ENCODE results near the gene GARIN5A. TPM values are rescaled to one million over a fixed set of nuclear protein-coding genes. Genes with fewer than 3 reads are reported as not detected.

The GARIN5A gene
- total and polyA plus RNA-seq, 3 donors from 2014 or later = 60.0 to 126 (median 120) TPM

DNA sequence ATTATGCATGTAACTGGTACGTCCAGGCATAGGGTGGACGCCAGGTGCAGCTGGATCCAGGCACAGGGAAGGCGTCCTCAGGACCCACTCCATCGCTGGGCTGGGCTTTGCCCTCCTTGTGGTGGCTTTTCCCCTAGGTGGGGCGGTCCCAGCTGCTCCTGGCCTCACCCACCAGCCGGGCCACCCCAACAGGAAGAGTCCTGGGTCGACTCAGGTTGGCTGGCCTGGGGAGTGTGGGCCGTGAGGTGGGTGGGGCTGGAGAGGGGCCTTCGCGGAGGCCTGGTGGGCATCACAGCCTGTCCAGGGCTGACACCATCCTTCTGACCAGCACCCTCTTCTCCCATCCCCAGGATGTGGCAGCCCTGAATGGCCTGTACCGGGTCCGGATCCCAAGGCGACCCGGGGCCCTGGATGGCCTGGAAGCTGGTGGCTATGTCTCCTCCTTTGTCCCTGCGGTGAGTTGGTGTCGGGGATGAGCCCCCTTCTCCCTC is 3.2 kb upstream of the GARIN5A start:
- Histone ChIP-seq H3K27ac (no peak overlapping the region), H3K4me3 (no peak overlapping the region), H3K9me3 (no peaks in the 10 kb centered on the region), H3K36me3 (ENCODE audit: low read depth, missing control alignments) (no peaks in the 10 kb centered on the region), H3K27me3 (no peaks in the 10 kb centered on the region), H3K4me1 (peaks cover 9% of the 10 kb centered on the region)
- no peak for TF ChIP-seq POLR2A (IDR thresholded peaks at IDR 0.05)
- TF ChIP-seq, protein P1, sequence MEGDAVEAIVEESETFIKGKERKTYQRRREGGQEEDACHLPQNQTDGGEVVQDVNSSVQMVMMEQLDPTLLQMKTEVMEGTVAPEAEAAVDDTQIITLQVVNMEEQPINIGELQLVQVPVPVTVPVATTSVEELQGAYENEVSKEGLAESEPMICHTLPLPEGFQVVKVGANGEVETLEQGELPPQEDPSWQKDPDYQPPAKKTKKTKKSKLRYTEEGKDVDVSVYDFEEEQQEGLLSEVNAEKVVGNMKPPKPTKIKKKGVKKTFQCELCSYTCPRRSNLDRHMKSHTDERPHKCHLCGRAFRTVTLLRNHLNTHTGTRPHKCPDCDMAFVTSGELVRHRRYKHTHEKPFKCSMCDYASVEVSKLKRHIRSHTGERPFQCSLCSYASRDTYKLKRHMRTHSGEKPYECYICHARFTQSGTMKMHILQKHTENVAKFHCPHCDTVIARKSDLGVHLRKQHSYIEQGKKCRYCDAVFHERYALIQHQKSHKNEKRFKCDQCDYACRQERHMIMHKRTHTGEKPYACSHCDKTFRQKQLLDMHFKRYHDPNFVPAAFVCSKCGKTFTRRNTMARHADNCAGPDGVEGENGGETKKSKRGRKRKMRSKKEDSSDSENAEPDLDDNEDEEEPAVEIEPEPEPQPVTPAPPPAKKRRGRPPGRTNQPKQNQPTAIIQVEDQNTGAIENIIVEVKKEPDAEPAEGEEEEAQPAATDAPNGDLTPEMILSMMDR (IDR thresholded peaks at IDR 0.05) = no peak
- intact Hi-C loops (cut with DNase I; ENCODE audit: low total_unique reads) = no loop called here
- WGBS, 2 donors = 95% methylated on average over 4 to 16 of the region's 16 CpGs
- no peak for DNase-seq

DNA sequence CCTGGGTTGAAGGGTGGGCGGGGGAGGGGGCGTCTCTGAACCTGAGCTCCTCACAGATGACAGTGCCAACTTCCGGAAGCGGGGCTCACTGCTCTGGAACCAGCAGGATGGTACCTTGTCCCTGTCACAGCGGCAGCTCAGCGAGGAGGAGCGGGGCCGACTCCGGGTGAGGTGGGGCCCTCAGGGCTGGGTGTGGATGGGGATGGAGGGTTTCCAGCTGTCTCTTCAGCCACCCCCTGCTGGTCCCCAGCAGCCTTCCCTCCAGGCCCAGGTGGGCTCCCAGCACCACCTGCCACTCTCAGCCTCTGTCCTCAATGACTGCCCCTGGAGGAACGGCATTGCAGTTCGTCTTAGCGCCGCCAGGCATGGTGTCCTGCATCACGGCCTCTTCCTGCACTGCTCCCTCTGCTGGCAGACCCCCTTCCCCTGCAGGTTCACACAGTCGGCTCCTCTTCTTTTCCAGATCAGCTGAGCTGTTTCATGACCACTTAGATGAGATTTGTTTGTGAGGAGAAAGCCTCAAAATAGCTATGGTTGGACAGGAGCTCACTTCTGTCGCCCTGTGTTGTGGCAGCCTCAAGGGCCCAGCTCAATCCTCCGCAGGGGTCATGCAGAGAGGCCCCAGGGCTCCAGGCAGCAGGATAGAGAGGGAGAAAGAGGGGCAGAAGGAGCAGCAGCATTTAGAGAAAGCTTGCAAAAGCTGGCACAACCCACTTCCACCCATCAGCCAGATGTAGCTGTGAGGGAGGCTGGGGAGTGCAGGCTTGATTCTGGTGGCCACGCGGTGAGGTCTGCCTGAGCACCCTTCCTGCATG is 2.5 kb upstream of the GARIN5A start:
- no peak for TF ChIP-seq POLR2A (IDR thresholded peaks at IDR 0.05)
- TF ChIP-seq, protein P1 (IDR thresholded peaks at IDR 0.05) = no peak
- DNase-seq = no peak
- H3K4me3 ChIP-seq = no peak overlapping the region
- no peaks in the 10 kb centered on the region for H3K27me3 ChIP-seq
- H3K36me3 ChIP-seq (ENCODE audit: low read depth, missing control alignments) = no peaks in the 10 kb centered on the region
- peaks cover 9% of the 10 kb centered on the region for H3K4me1 ChIP-seq
- no peaks in the 10 kb centered on the region for H3K9me3 ChIP-seq
- no peak overlapping the region for H3K27ac ChIP-seq
- intact Hi-C loops (cut with DNase I; ENCODE audit: low total_unique reads) = no loop called here
- 72 to 88% methylated on average over 6 to 19 of the region's 19 CpGs for WGBS, 2 donors

DNA sequence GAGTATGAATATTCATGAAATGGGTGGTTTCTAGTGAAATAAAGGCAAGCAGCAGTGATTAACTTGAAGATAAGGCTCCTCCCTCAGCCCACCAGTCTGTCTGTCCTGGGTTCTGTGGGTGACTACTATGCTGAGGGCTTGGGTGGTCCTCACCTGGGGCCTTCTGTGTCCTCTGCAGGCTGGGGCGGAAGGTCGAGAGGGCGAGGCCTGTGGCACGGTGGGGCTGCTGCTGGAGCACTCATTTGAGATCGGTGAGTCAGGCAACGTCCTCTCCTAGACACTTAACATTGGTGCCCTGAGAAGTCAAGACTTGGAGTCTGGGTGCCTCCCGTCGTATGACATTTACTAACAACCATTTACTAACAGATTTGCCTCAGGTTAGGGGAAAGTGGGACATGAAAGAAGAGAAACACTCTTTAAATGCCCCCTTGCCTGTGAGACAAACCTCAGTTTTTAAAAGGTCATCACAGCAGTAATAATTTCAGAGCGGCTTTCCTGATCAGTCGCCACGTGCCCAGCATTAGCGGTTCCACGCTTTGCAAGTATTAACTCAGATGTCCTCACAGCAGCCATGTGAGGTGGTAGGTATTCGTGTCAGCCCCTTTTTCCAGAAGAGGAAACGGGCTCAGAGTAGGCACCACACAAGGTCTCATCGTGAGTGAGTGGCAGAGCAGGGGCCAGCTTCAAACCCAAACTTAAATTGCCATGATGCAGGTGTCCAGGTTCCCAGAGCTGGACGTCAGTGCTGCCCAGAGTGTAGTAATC is 1.3 kb upstream of the GARIN5A start:
- no peaks in the 10 kb centered on the region for H3K9me3 ChIP-seq
- peaks cover 9% of the 10 kb centered on the region for H3K4me1 ChIP-seq
- no peak for DNase-seq
- WGBS, 2 donors = 84 to 93% methylated on average over 17 of the region's 17 CpGs
- H3K27me3 ChIP-seq = no peaks in the 10 kb centered on the region
- H3K4me3 ChIP-seq = peak overlapping the region in 1 of 2 donors; percentile 88
- H3K36me3 ChIP-seq (ENCODE audit: low read depth, missing control alignments) = no peaks in the 10 kb centered on the region
- intact Hi-C loops (cut with DNase I; ENCODE audit: low total_unique reads) = no loop called here
- no peak for TF ChIP-seq POLR2A (IDR thresholded peaks at IDR 0.05)
- TF ChIP-seq, protein P1 (IDR thresholded peaks at IDR 0.05) = no peak
- no peak overlapping the region for H3K27ac ChIP-seq

DNA sequence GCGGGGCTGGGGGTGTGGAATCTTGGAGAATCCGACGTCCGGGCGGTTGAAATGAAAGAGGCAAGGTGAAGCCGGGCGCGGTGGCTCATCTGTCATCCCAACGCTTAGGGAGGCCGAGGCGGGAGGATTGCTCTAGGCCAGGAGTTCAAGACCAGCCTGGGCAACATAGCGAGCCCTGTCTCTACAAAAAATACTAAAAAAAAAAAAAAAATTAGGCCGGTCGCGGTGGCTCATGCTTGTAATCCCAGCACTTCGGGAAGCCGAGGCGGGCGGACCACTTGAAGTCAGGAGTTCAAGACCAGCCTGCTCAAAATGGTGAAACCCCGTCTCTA is 225 bp upstream of the GARIN5A start:
- 14 to 22% methylated on average over 14 to 20 of the region's 20 CpGs for WGBS, 2 donors
- no peak for DNase-seq
- Histone ChIP-seq H3K4me1 (peaks cover 9% of the 10 kb centered on the region), H3K27ac (peak overlapping the region; percentile 61 to 82), H3K4me3 (peak overlapping the region; percentile 88 to 94), H3K9me3 (no peaks in the 10 kb centered on the region), H3K36me3 (ENCODE audit: low read depth, missing control alignments) (no peaks in the 10 kb centered on the region), H3K27me3 (no peaks in the 10 kb centered on the region)
- TF ChIP-seq, protein P1 (IDR thresholded peaks at IDR 0.05) = no peak
- no peak for TF ChIP-seq POLR2A (IDR thresholded peaks at IDR 0.05)
- intact Hi-C loops (cut with DNase I; ENCODE audit: low total_unique reads) = no loop called here

Measured in testis (tissue), 3 donors.